GM12864 (cell line): Measurements from ENCODE around the gene NKIRAS2.

Source experiments
- DNase-seq: peaks from one replicate; pipeline ENCODE4 v3.0.0-alpha.2; 2011; ENCODE audit warnings: low read depth
- H3K4me3 ChIP-seq: 2 replicates; pipeline ENCODE4 v1.5.1; 2011; ENCODE audit warnings: mild to moderate bottlenecking, low read depth, low read length, control low read depth
- CTCF ChIP-seq: IDR thresholded peaks from 2 replicates; pipeline ENCODE4 v1.5.1; 2011; ENCODE audit warnings: low read depth, mild to moderate bottlenecking, moderate library complexity, low read length, control low read depth, inconsistent platforms; ENCODE audit errors: missing control alignments

The NKIRAS2 gene

DNA sequence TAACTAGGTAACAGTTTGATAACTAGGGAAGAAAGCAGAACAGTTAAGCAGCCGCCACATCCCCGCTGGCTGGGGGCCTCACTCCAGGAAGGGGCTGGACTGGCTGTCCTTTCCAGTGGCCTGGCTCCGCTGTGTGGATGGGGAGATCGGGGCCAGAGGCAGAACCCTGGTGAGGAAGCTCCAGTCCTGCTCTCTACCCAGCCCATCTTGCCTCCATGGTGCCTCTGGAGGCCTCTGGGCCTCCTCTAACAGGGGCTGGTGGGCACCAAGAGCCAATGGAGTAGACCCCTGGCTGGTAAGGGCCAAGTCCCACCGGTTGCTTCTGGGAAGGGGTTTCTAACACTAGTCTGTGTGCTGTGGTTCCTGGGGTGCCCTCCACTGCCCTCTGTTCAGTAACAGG, 45.2 kb upstream of the NKIRAS2 start:
- DNase-seq: no peak
- TF ChIP-seq CTCF: no peak
- no peak overlapping the region for H3K4me3 ChIP-seq

DNA sequence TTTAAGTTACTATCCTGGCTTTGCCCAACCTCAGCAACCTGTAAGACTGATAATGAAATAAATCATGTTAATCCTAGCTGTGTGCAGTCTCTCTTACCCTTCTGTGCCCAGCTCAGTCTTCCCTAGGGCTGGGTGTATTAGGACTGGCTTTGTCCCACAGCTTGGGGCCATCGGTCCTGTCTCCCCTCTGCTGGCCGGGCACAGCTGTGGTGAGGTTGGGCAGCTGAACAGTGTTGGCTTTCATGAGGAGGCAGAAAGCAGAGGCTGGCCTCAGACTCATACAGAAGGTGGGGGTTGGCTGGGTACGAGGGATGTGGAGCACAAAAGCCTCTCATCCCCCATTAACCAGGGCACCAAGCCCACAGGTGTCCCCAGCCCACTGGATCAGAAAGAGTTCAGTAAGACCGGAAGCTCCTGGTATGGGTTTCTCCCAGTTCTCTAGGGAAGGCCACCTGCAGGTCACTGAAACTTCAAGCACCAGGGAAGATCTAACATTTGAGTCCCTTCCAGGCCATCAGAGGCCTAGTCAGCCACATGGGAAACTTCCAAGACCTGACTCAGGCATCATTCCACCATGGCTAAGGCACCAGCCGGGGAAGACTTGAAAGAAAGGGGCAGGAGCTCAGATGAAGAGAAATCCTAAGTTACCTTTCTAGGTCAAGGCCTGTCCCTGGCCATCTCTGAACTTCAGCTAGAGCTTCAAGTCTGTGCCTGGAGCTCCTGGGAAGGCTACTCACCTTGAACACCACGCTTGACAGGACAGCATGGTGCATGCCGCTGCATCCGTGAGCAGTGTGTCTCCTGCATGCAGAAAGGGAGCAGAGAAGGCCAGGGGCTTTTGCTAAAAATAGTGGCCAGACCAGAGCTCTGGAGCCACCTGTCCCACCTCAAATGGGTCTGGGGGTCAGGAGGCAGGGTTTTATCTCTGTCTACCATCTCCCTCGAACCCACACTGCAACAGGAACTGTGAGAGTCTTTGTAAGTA, 44.5 kb upstream of the NKIRAS2 start:
- TF ChIP-seq CTCF: no peak
- DNase-seq: no peak
- no peak overlapping the region for H3K4me3 ChIP-seq

- H3K4me3 ChIP-seq: no peak overlapping the region
- TF ChIP-seq CTCF: no peak
- DNase-seq: no peak
Observed at GRCh38 chr17:41976142-41976768, 43.6 kb upstream of the NKIRAS2 start.

GRCh38 chr17:41977991-41978390, 41.9 kb upstream of the NKIRAS2 start:
- no peak for TF ChIP-seq CTCF

DNA sequence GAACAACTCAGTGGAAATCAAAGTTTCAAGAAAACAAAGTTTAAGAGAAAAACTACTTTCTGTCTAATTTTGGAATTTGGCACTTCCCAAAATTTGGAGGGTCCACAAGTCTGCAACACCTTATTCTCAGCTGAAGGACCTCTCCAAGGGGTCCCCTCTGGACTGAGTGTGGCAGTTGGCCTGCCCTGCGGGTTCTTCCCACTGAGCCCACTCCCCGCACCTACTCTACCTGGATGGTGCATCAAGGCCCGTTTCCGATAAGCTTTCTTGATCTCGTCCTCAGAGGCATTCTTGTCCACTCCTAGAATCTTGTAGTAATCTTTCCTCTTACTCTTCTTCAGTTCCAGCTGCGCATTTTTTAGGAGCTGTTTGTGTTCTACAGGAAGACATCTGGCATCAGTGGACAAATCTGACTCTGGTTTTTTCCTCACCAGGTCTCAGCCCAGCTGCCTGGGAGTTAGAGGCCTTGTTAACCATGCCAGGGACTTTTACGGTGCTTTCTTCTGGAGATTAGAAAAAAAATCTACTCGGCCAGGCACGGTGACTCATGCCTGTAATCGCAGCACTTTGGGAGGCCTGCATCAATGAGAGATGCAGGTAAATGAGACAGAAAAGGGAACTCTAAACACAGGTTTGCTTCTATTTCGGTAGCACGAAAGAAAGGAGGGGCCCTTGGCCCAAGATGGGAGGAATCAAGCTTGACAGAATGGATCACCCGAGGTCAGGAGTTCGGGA, 37.7 kb upstream of the NKIRAS2 start:
- DNase-seq: no peak
- no peak overlapping the region for H3K4me3 ChIP-seq
- TF ChIP-seq CTCF: no peak

More at GRCh38 chr17:41977991-41978390, 41.9 kb upstream of the NKIRAS2 start:
- DNase-seq: no peak
- H3K4me3 ChIP-seq: no peak overlapping the region

- no peak for TF ChIP-seq CTCF
- no peak for DNase-seq
- H3K4me3 ChIP-seq: no peak overlapping the region
Observed at GRCh38 chr17:41984454-41984853, 35.4 kb upstream of the NKIRAS2 start.
